PC-9 (cell line): ENCODE results near the gene PDGFD. TPM values are rescaled to one million over a fixed set of nuclear protein-coding genes. Genes with fewer than 3 reads are reported as not detected.

Source experiments
- BruUV-seq: library from RNA; stranded (reverse); fragments of 400-500 nt; replicated peaks from 2 replicates; lab custom pipeline; 2021; lab: Mats Ljungman, UMichigan
- CTCF ChIA-PET: fragments of 300-600 bp; sonication (Branson Sonifier 250); formaldehyde crosslinking; loops from one replicate; lab custom pipeline; 2022; ENCODE audit warnings: antibody characterized with exemption; lab: Charles Lee
- POLR2A ChIA-PET: fragments of 300-600 bp; sonication (Branson Sonifier 250); formaldehyde crosslinking; loops from one replicate; lab custom pipeline; 2022; ENCODE audit warnings: antibody characterized with exemption; ENCODE audit not compliant: unreplicated experiment; lab: Charles Lee
- DNase-seq, 2 experiments: peaks; one replicate each; pipeline versions ENCODE4 v3.0.0 to v3.0.0-alpha.2; 2015 to 2022; ENCODE audit warnings: mixed read lengths in 1 of 2
- H2AFZ ChIP-seq: fragments of 200-600 bp; sonication (generic); 2 replicates; pipeline ENCODE4 v1.8.1; 2017; ENCODE audit warnings: antibody characterized with exemption
- H3F3A ChIP-seq: fragments of 200-600 bp; sonication (generic); 2 replicates; pipeline ENCODE4 v1.8.1; 2017; ENCODE audit warnings: antibody characterized with exemption, mild to moderate bottlenecking, low read depth; ENCODE audit not compliant: insufficient read depth
- H3K27ac ChIP-seq: fragments of 200-600 bp; sonication (generic); 2 replicates; pipeline ENCODE4 v1.6.1; 2016; ENCODE audit warnings: mixed run types
- H3K27me3 ChIP-seq: fragments of 200-600 bp; sonication (generic); 2 replicates; pipeline ENCODE4 v1.6.1; 2016; ENCODE audit warnings: low read depth, mixed run types; ENCODE audit not compliant: insufficient read depth
- H3K36me3 ChIP-seq: fragments of 200-600 bp; sonication (generic); 2 replicates; pipeline ENCODE4 v1.6.1; 2016; ENCODE audit warnings: low read depth, mixed run types
- H3K4me1 ChIP-seq: fragments of 200-600 bp; sonication (generic); replicated peaks from 2 replicates; pipeline ENCODE4 v1.6.1; 2016; ENCODE audit warnings: mixed run types; ENCODE audit not compliant: insufficient read depth
- H3K4me2 ChIP-seq: fragments of 200-600 bp; sonication (generic); 2 replicates; pipeline ENCODE4 v1.6.1; 2017; ENCODE audit warnings: mixed run types
- H3K4me3 ChIP-seq: fragments of 200-600 bp; sonication (generic); 2 replicates; pipeline ENCODE4 v1.6.1; 2016; ENCODE audit warnings: mixed run types
- H3K79me2 ChIP-seq: fragments of 200-600 bp; sonication (generic); 2 replicates; pipeline ENCODE4 v1.6.1; 2017; ENCODE audit warnings: low read depth, mixed run types
- H3K9me2 ChIP-seq: fragments of 200-600 bp; sonication (generic); 2 replicates; pipeline ENCODE4 v1.8.1; 2017; ENCODE audit warnings: mild to moderate bottlenecking; ENCODE audit not compliant: insufficient read depth
- H3K9me3 ChIP-seq: fragments of 200-600 bp; sonication (generic); 2 replicates; pipeline ENCODE4 v1.8.1; 2016; ENCODE audit warnings: low read depth; ENCODE audit not compliant: insufficient read depth
- H4K20me1 ChIP-seq: fragments of 200-600 bp; sonication (generic); 2 replicates; pipeline ENCODE4 v1.8.1; 2017; ENCODE audit not compliant: insufficient read depth
- EZH2 ChIP-seq: fragments of 200-600 bp; sonication (generic); IDR thresholded peaks from 2 replicates; pipeline ENCODE4 v1.8.0; 2017; ENCODE audit warnings: antibody characterized with exemption, low read depth
- intact Hi-C: fragments of 100-400 bp; cut with micrococcal nuclease; formaldehyde crosslinking; loops from one replicate; pipeline ENCODE4 v1.10.0; 2022; ENCODE audit not compliant: unreplicated experiment
- total RNA-seq: library from RNA; stranded (reverse); gene quantifications from 2 replicates; pipeline ENCODE4 v1.2.3, GENCODE V29; 2021
- TF ChIP-seq, protein P1 (sequence below): fragments of 200-600 bp; sonication (generic); conservative IDR thresholded peaks from 2 replicates; pipeline ENCODE4 v1.6.1; 2017; ENCODE audit warnings: mixed run types, antibody characterized with exemption, mild to moderate bottlenecking, moderate library complexity

PDGFD gene
- total RNA-seq, 1 experiment from 2014 or later: 6.1 TPM

DNA sequence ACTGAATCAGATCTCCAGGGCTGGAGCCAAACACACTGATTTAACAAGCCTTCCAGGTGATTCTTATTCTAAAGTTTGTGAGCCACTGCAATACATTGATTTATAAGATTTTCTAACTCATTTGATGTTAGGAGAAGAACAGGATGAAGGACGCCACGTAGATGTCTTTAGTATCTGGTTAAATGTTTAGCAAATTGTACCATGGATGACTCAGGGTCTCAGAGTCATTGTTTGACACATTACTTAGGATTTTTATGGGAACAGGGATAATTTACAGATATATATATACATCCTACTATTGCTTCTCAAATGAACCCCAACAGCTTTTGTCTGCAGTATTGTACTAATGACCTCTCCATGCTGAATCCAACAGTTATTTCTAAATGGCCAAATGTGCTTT lies 270.6 kb downstream of the PDGFD start:
- Histone ChIP-seq H3K4me2 (no peak overlapping the region), H3K36me3 (peaks cover 5% of the 10 kb centered on the region; the same call in 1 of the 2 replicates), H3K9me3 (peaks cover 18% of the 10 kb centered on the region; the same call in 1 of the 2 replicates), H4K20me1 (no peaks in the 10 kb centered on the region), H3K27ac (no peak overlapping the region), H3K9me2 (no peaks in the 10 kb centered on the region), H3K79me2 (no peaks in the 10 kb centered on the region), H3K4me3 (no peak overlapping the region), H3K4me1 (peaks cover 6% of the 10 kb centered on the region), H3K27me3 (no peaks in the 10 kb centered on the region), H3F3A (peaks cover 8% of the 10 kb centered on the region), H2AFZ (no peak overlapping the region)
- TF ChIP-seq EZH2: no peak
- TF ChIP-seq, protein P1, sequence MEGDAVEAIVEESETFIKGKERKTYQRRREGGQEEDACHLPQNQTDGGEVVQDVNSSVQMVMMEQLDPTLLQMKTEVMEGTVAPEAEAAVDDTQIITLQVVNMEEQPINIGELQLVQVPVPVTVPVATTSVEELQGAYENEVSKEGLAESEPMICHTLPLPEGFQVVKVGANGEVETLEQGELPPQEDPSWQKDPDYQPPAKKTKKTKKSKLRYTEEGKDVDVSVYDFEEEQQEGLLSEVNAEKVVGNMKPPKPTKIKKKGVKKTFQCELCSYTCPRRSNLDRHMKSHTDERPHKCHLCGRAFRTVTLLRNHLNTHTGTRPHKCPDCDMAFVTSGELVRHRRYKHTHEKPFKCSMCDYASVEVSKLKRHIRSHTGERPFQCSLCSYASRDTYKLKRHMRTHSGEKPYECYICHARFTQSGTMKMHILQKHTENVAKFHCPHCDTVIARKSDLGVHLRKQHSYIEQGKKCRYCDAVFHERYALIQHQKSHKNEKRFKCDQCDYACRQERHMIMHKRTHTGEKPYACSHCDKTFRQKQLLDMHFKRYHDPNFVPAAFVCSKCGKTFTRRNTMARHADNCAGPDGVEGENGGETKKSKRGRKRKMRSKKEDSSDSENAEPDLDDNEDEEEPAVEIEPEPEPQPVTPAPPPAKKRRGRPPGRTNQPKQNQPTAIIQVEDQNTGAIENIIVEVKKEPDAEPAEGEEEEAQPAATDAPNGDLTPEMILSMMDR: no peak
- no peak for DNase-seq
- intact Hi-C loops: no loop called here
- ChIA-PET POLR2A (no interaction called here), CTCF (no interaction called here)
- BruUV-seq: no TSS peak

DNA sequence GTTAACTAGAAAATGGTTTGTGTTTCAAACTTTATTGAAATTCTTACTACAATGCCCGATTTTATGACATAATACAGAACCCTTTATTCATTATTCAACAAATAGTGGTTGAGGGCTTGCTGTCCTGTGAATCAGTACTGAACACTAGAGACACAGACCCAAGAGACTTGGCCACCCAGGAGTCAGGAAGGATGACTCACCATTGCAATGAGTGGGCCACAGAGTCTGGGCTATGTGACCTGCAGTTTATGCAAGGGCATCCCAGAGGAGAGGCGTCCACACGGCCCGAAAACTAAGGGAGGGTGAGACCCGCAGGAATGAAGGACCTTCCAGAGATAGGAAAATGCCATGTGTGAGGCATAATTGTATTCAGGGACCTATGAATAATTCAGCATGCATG lies 271.3 kb downstream of the PDGFD start:
- H3K4me3 ChIP-seq: no peak overlapping the region
- intact Hi-C loops: no loop called here
- H3K9me2 ChIP-seq: no peaks in the 10 kb centered on the region
- H2AFZ ChIP-seq: no peak overlapping the region
- no peaks in the 10 kb centered on the region for H3K27me3 ChIP-seq
- H3K27ac ChIP-seq: no peak overlapping the region
- H3K4me1 ChIP-seq: peaks cover 14% of the 10 kb centered on the region
- H3K36me3 ChIP-seq: peaks cover 5% of the 10 kb centered on the region; the same call in 1 of the 2 replicates
- no peak for TF ChIP-seq EZH2
- TF ChIP-seq, protein P1: no peak
- H3K4me2 ChIP-seq: no peak overlapping the region
- ChIA-PET POLR2A (no interaction called here), CTCF (no interaction called here)
- no peak for DNase-seq
- peaks cover 16% of the 10 kb centered on the region for H3F3A ChIP-seq
- no TSS peak for BruUV-seq
- H4K20me1 ChIP-seq: no peaks in the 10 kb centered on the region
- H3K79me2 ChIP-seq: no peaks in the 10 kb centered on the region
- H3K9me3 ChIP-seq: peaks cover 23% of the 10 kb centered on the region

DNA sequence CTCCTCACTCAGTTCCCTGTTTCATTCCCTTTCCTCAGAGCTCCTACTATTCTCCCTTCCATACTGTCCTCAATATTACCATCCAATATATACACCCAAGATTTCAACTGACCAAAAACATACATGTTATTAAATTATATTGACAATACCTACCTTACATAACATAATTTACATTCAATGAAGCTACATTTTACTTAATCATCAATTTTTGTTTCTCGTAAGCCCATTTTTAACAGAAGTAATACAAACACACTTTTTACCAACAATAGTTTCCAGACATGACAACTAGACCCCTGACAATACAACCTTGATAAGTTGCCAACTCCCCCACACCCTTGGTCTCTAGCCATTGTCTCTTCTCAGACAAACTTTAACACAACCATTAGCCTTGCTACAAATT lies 273.3 kb downstream of the PDGFD start:
- peaks cover 5% of the 10 kb centered on the region; the same call in 1 of the 2 replicates for H3K36me3 ChIP-seq
- H3K9me2 ChIP-seq: no peaks in the 10 kb centered on the region
- DNase-seq: no peak
- no peaks in the 10 kb centered on the region for H3K79me2 ChIP-seq
- no peaks in the 10 kb centered on the region for H3K27me3 ChIP-seq
- H3K4me3 ChIP-seq: no peak overlapping the region
- H3K9me3 ChIP-seq: peaks cover 29% of the 10 kb centered on the region
- intact Hi-C loops: no loop called here
- H3F3A ChIP-seq: peaks cover 18% of the 10 kb centered on the region
- CTCF ChIA-PET: no interaction called here
- no peak for TF ChIP-seq EZH2
- TF ChIP-seq, protein P1: no peak
- no TSS peak for BruUV-seq
- peaks cover 16% of the 10 kb centered on the region for H3K4me1 ChIP-seq
- POLR2A ChIA-PET: no interaction called here
- H3K4me2 ChIP-seq: no peak overlapping the region
- no peaks in the 10 kb centered on the region for H4K20me1 ChIP-seq
- no peak overlapping the region for H3K27ac ChIP-seq
- no peak overlapping the region for H2AFZ ChIP-seq
